Activated gamma-delta T cell (primary cell): ENCODE results near the gene HPS1.

Source experiments
- DNase-seq: peaks from one replicate; lab custom pipeline; 2025; lab: John Stamatoyannopoulos, UW

The HPS1 gene

GRCh38 chr10:98411768-98412167 lies 35.0 kb downstream of the HPS1 start:
- DNase-seq: no peak

GRCh38 chr10:98411166-98411565 lies 35.6 kb downstream of the HPS1 start:
- DNase-seq: no peak

- no peak for DNase-seq
These were observed 36.0 kb downstream of the HPS1 start for GRCh38 chr10:98410759-98411158.

- DNase-seq: no peak
These were observed 36.5 kb downstream of the HPS1 start for GRCh38 chr10:98410135-98410743.

GRCh38 chr10:98408799-98409198 lies 37.9 kb downstream of the HPS1 start:
- no peak for DNase-seq

GRCh38 chr10:98407744-98408241 lies 38.9 kb downstream of the HPS1 start:
- DNase-seq: no peak

GRCh38 chr10:98407017-98407743 lies 39.6 kb downstream of the HPS1 start:
- DNase-seq: no peak

- no peak for DNase-seq
These were observed 41.3 kb downstream of the HPS1 start for GRCh38 chr10:98405422-98405821.

- DNase-seq: no peak
These were observed 42.0 kb downstream of the HPS1 start for GRCh38 chr10:98404571-98405359.

GRCh38 chr10:98403812-98404504 lies 42.8 kb downstream of the HPS1 start:
- no peak for DNase-seq

- DNase-seq: no peak
These were observed 43.6 kb downstream of the HPS1 start for GRCh38 chr10:98402931-98403718.

- DNase-seq: no peak
These were observed 44.3 kb downstream of the HPS1 start for GRCh38 chr10:98402478-98402877.

GRCh38 chr10:98400482-98400881 lies 46.3 kb downstream of the HPS1 start:
- DNase-seq: no peak

- no peak for DNase-seq
These were observed 47.0 kb downstream of the HPS1 start for GRCh38 chr10:98399784-98400183.

- DNase-seq: no peak
These were observed 49.6 kb downstream of the HPS1 start for GRCh38 chr10:98397089-98397600.

- DNase-seq: no peak
These were observed 50.4 kb downstream of the HPS1 start for GRCh38 chr10:98396096-98397063.

GRCh38 chr10:98394851-98395440 lies 51.8 kb downstream of the HPS1 start:
- DNase-seq: no peak

GRCh38 chr10:98391578-98391991 lies 55.1 kb downstream of the HPS1 start:
- DNase-seq: no peak

GRCh38 chr10:98391065-98391464 lies 55.7 kb downstream of the HPS1 start:
- DNase-seq: no peak
